Osteoblast (primary cell): ENCODE results near the gene BCL2L13. TPM values are rescaled to one million over a fixed set of nuclear protein-coding genes. Genes with fewer than 3 reads are reported as not detected.

Experiments used
- DNase-seq: peaks from one replicate; pipeline ENCODE4 v3.0.0; 2011; ENCODE audit warnings: low spot score, mixed read lengths; ENCODE audit not compliant: insufficient read length; ENCODE audit errors: missing footprints
- H2AFZ ChIP-seq: 2 replicates; pipeline ENCODE4 v1.6.0; 2011; ENCODE audit warnings: mild to moderate bottlenecking, low read length
- H3K27ac ChIP-seq: 2 replicates; pipeline ENCODE4 v1.5.1; 2011; ENCODE audit warnings: mild to moderate bottlenecking, low read depth, low read length, moderate library complexity
- H3K27me3 ChIP-seq: 2 replicates; pipeline ENCODE4 v1.6.0; 2012; ENCODE audit warnings: mild to moderate bottlenecking, control low read depth, inconsistent platforms, low read length, moderate library complexity; ENCODE audit not compliant: insufficient read depth
- H3K36me3 ChIP-seq: 2 replicates; pipeline ENCODE4 v1.5.1; 2011; ENCODE audit warnings: mild to moderate bottlenecking, low read length, control low read depth, moderate library complexity; ENCODE audit not compliant: insufficient read depth
- H3K4me1 ChIP-seq: 2 replicates; pipeline ENCODE4 v1.5.1; 2011; ENCODE audit warnings: mild to moderate bottlenecking, low read length, control low read depth, moderate library complexity; ENCODE audit not compliant: insufficient read depth
- H3K4me2 ChIP-seq: 2 replicates; pipeline ENCODE4 v1.6.0; 2011; ENCODE audit warnings: mild to moderate bottlenecking, low read length; ENCODE audit not compliant: insufficient read depth
- H3K4me3 ChIP-seq: fragments of 200-600 bp; sonication (generic); 3 replicates; pipeline ENCODE4 v1.5.1; 2012; ENCODE audit warnings: mild to moderate bottlenecking, low read length, inconsistent platforms; ENCODE audit not compliant: insufficient read depth
- H3K79me2 ChIP-seq: 2 replicates; pipeline ENCODE4 v1.6.0; 2012; ENCODE audit warnings: mild to moderate bottlenecking, low read length, control low read depth, inconsistent platforms; ENCODE audit not compliant: insufficient read depth
- H3K9me3 ChIP-seq: 2 replicates; pipeline ENCODE4 v1.5.1; 2011; ENCODE audit warnings: low read depth, low read length, control low read depth
- H4K20me1 ChIP-seq: 2 replicates; pipeline ENCODE4 v1.6.0; 2012; ENCODE audit warnings: mild to moderate bottlenecking, low read length, control low read depth; ENCODE audit not compliant: insufficient read depth
- total RNA-seq: library from RNA; depleted of rRNA; stranded (reverse); fragments of >200 nt; gene quantifications from 2 replicates; pipeline ENCODE4 v1.2.3, GENCODE V29; 2012
- TF ChIP-seq, protein P1 (sequence below): IDR thresholded peaks from 2 replicates; pipeline ENCODE4 v1.5.1; 2011; ENCODE audit warnings: mild to moderate bottlenecking, low read depth, low read length, moderate library complexity; ENCODE audit errors: extremely low read depth

BCL2L13 gene
- total RNA-seq, 1 donor: 86.5 TPM

DNA sequence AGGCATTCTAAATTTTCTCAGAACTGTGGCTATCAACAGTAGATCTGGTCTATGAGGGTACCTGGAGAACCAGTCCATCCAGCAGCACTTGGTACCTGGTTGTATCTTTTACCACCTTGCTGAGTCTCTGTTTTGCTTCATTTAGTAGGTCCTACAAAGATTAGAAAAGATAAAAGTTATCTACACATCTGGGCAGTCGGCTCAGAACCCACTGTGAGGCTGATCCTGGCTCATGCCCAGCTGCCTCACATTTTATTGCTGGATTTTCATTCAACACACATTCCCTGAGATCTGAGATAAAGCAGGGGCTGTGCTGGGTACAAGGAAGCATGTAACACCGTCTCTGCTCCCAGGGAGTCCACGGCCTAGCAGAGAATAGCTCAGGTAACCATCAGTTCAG, 37.5 kb upstream of the BCL2L13 start:
- no peaks in the 10 kb centered on the region for H3K4me1 ChIP-seq
- no peak for DNase-seq
- peaks cover 42% of the 10 kb centered on the region for H3K36me3 ChIP-seq
- peaks cover 6% of the 10 kb centered on the region for H4K20me1 ChIP-seq
- no peaks in the 10 kb centered on the region for H3K9me3 ChIP-seq
- TF ChIP-seq, protein P1, sequence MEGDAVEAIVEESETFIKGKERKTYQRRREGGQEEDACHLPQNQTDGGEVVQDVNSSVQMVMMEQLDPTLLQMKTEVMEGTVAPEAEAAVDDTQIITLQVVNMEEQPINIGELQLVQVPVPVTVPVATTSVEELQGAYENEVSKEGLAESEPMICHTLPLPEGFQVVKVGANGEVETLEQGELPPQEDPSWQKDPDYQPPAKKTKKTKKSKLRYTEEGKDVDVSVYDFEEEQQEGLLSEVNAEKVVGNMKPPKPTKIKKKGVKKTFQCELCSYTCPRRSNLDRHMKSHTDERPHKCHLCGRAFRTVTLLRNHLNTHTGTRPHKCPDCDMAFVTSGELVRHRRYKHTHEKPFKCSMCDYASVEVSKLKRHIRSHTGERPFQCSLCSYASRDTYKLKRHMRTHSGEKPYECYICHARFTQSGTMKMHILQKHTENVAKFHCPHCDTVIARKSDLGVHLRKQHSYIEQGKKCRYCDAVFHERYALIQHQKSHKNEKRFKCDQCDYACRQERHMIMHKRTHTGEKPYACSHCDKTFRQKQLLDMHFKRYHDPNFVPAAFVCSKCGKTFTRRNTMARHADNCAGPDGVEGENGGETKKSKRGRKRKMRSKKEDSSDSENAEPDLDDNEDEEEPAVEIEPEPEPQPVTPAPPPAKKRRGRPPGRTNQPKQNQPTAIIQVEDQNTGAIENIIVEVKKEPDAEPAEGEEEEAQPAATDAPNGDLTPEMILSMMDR: no peak
- H3K27ac ChIP-seq: no peak overlapping the region
- no peak overlapping the region for H3K4me3 ChIP-seq
- peaks cover 38% of the 10 kb centered on the region for H3K79me2 ChIP-seq
- no peaks in the 10 kb centered on the region for H3K27me3 ChIP-seq
- no peak overlapping the region for H3K4me2 ChIP-seq
- H2AFZ ChIP-seq: no peak overlapping the region

DNA sequence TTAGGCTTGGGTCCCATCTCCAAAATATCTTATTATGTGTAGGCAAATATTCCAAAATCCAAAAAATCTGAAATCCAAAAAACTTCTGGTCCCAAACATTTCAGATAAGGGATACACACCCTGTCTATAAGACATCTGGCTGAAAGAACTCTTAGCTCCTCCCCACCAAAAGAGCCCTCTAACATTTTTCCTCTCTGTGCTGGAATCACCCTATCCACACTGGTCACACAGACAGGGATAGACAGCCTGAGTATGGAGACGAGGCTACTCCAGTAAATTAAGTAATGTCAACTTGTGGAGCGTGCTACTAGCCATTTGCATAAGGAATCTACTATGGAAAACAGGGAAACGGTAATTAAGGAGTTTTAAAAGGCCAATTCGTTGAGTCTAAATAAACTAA, 34.9 kb upstream of the BCL2L13 start:
- H3K36me3 ChIP-seq: peaks cover 37% of the 10 kb centered on the region
- peaks cover 60% of the 10 kb centered on the region for H3K79me2 ChIP-seq
- DNase-seq: no peak
- H2AFZ ChIP-seq: no peak overlapping the region
- H3K9me3 ChIP-seq: no peaks in the 10 kb centered on the region
- no peak overlapping the region for H3K4me2 ChIP-seq
- TF ChIP-seq, protein P1: no peak
- H3K27ac ChIP-seq: no peak overlapping the region
- H3K4me3 ChIP-seq: no peak overlapping the region
- peaks cover 14% of the 10 kb centered on the region for H4K20me1 ChIP-seq
- H3K4me1 ChIP-seq: no peaks in the 10 kb centered on the region
- no peaks in the 10 kb centered on the region for H3K27me3 ChIP-seq

DNA sequence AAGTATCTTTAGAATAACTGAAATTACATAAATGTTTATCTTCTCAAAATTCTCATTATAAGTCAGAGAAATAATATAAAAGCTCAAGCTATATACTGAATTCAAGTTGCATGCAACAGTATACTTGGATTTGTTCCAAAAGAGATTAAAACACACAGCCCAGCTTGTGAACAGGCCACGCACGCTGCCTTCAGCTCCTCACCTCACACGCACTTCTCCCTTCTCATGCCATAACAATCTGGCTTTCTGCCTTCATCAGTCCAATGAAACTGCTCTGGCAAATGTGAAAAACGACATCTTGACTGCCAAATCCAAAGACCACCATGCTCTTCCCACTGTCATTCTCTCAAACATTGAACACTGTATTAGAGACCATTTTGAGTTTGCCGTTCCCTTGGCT, 32.1 kb upstream of the BCL2L13 start:
- H3K27me3 ChIP-seq: no peaks in the 10 kb centered on the region
- no peak overlapping the region for H3K4me3 ChIP-seq
- peaks cover 32% of the 10 kb centered on the region for H3K36me3 ChIP-seq
- TF ChIP-seq, protein P1: no peak
- no peak for DNase-seq
- peaks cover 14% of the 10 kb centered on the region for H4K20me1 ChIP-seq
- no peak overlapping the region for H2AFZ ChIP-seq
- no peaks in the 10 kb centered on the region for H3K9me3 ChIP-seq
- H3K79me2 ChIP-seq: peaks cover 76% of the 10 kb centered on the region
- H3K4me2 ChIP-seq: no peak overlapping the region
- H3K4me1 ChIP-seq: no peaks in the 10 kb centered on the region
- H3K27ac ChIP-seq: no peak overlapping the region

DNA sequence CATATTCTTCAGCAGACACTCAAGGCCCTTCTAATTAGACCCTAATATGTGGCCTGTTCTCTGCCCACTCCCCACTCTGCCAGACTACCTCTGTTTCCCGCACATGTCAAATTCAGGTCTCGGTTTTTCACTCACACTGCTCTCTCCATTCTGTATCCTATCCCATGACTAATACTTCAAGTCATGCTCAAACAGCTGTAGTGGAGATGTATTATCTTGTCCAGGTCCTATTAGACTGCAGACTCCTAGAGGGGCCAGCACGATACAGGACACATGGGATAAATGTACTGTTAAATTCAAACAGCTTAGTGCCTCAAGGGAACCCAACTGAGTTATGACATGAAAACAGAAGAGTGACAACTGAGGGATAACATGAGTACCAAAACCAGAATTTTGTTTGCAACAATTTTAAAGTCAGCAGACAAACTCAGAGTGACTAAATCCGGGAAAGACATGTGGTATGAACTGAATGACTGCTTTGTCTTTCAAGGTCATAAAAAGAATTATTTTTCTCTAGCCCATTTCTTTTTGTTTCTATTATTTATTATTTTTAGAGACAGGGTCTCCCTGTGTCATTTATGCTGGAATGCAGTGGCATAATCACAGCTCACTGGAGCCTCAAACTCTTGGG, 30.6 kb upstream of the BCL2L13 start:
- TF ChIP-seq, protein P1: no peak
- Histone ChIP-seq H3K36me3 (peaks cover 43% of the 10 kb centered on the region), H3K27ac (no peak overlapping the region), H3K4me1 (no peaks in the 10 kb centered on the region), H3K4me3 (no peak overlapping the region), H3K9me3 (no peaks in the 10 kb centered on the region), H3K27me3 (no peaks in the 10 kb centered on the region), H3K4me2 (no peak overlapping the region), H3K79me2 (peaks cover 76% of the 10 kb centered on the region), H2AFZ (no peak overlapping the region), H4K20me1 (peaks cover 14% of the 10 kb centered on the region)
- DNase-seq: no peak
